Spinal cord (tissue), 10 donors: ENCODE measurements around the gene SUN1. TPM values are rescaled to one million over a fixed set of nuclear protein-coding genes. Genes with fewer than 3 reads are reported as not detected.
"Not testable (repeated sequence)": the region's sequence is repeated elsewhere in the genome, so short reads cannot be mapped to it uniquely, and the experiment has no call there.

Source experiments
- DNase-seq, 6 donors: peaks; one replicate each; pipeline versions ENCODE4 v3.0.0 to v3.0.0-alpha.2; 2013 to 2015; ENCODE audit warnings: low spot score in 6 of 6, low read depth in 4 of 6
- H3K27ac ChIP-seq: one replicate; pipeline ENCODE4 v1.5.1; 2013; ENCODE audit warnings: low read depth, low read length, control low read depth
- H3K27me3 ChIP-seq: one replicate; pipeline ENCODE4 v1.6.1; 2013; ENCODE audit warnings: low read length; ENCODE audit not compliant: control insufficient read depth, insufficient read depth
- H3K36me3 ChIP-seq: one replicate; pipeline ENCODE4 v1.6.1; 2013; ENCODE audit warnings: low read length; ENCODE audit not compliant: control insufficient read depth, insufficient read depth
- H3K4me1 ChIP-seq: one replicate; pipeline ENCODE4 v1.6.1; 2013; ENCODE audit warnings: low read length; ENCODE audit not compliant: control insufficient read depth, insufficient read depth
- H3K4me3 ChIP-seq: one replicate; pipeline ENCODE4 v1.5.1; 2013; ENCODE audit warnings: low read depth, low read length, control low read depth
- H3K9me3 ChIP-seq: one replicate; pipeline ENCODE4 v1.6.1; 2013; ENCODE audit warnings: low read length; ENCODE audit not compliant: control insufficient read depth, insufficient read depth
- WGBS: methylation state at CpG from one replicate; pipeline ENCODE4 v1.1.5; 2013; ENCODE audit warnings: missing lambda C conversion rate; ENCODE audit not compliant: insufficient coverage; 5-methylcytosine and 5-hydroxymethylcytosine counted together
- polyA plus RNA-seq, 2 donors: library from polyadenylated mRNA; unstranded; fragments of 120-200 nt; gene quantifications; one replicate each; pipeline ENCODE4 v1.2.1, GENCODE V29; 2013; ENCODE audit not compliant: insufficient read length in 2 of 2
- total RNA-seq, 2 donors: library from RNA; depleted of rRNA in 1 of 2; stranded (reverse); fragments of 120-200 nt in 1 of 2; fragments of >200 nt in 1 of 2; gene quantifications; one replicate each; pipeline versions ENCODE4 v1.2.3 to v1.2.4, GENCODE V29; 2013 to 2014
- donor health status: healthy.

SUN1 gene
- total and polyA plus RNA-seq, 4 donors: 114 to 185 (median 170) TPM

- Histone ChIP-seq H3K4me1 (peaks cover 50% of the 10 kb centered on the region), H3K9me3 (no peaks in the 10 kb centered on the region), H3K27ac (no peak overlapping the region), H3K4me3 (no peak overlapping the region), H3K36me3 (peaks cover 77% of the 10 kb centered on the region), H3K27me3 (no peaks in the 10 kb centered on the region)
- DNase-seq: no peak
- 91% methylated on average over 11 of the region's 15 CpGs for WGBS
Measured at GRCh38 chr7:921071-921461, 88.8 kb downstream of the SUN1 start.

- Histone ChIP-seq H3K27ac (no peak overlapping the region), H3K36me3 (peaks cover 79% of the 10 kb centered on the region), H3K4me1 (peaks cover 49% of the 10 kb centered on the region), H3K27me3 (no peaks in the 10 kb centered on the region), H3K4me3 (no peak overlapping the region), H3K9me3 (no peaks in the 10 kb centered on the region)
- 82% methylated on average over 35 of the region's 36 CpGs for WGBS
- no peak for DNase-seq
Measured at GRCh38 chr7:921581-922333, 89.5 kb downstream of the SUN1 start.

- Histone ChIP-seq H3K4me1 (peaks cover 50% of the 10 kb centered on the region), H3K4me3 (no peak overlapping the region), H3K27me3 (no peaks in the 10 kb centered on the region), H3K9me3 (no peaks in the 10 kb centered on the region), H3K36me3 (peaks cover 85% of the 10 kb centered on the region), H3K27ac (no peak overlapping the region)
- 68% methylated on average over 20 of the region's 29 CpGs for WGBS
- DNase-seq: no peak
Measured at GRCh38 chr7:922334-923107, 90.2 kb downstream of the SUN1 start.

GRCh38 chr7:923108-924041 is 91.1 kb downstream of the SUN1 start:
- Histone ChIP-seq H3K4me1 (peaks cover 48% of the 10 kb centered on the region), H3K4me3 (no peak overlapping the region), H3K9me3 (no peaks in the 10 kb centered on the region), H3K27me3 (no peaks in the 10 kb centered on the region), H3K36me3 (peaks cover 80% of the 10 kb centered on the region), H3K27ac (no peak overlapping the region)
- no peak for DNase-seq
- 73% methylated on average over 36 of the region's 40 CpGs for WGBS

- Histone ChIP-seq H3K4me1 (peaks cover 48% of the 10 kb centered on the region), H3K36me3 (peaks cover 74% of the 10 kb centered on the region)
- H3K4me3 ChIP-seq, H3K27ac ChIP-seq, H3K9me3 ChIP-seq, DNase-seq, H3K27me3 ChIP-seq: not testable (repeated sequence)
- WGBS: no CpG with 5 or more reads among the region's 25 CpGs
Measured at GRCh38 chr7:924042-924441, 91.8 kb downstream of the SUN1 start.

Other genes starting within 250 kb of the SUN1 start
- 10 to 100 TPM; 10.9 to 22.4 TPM for gene DNAAF5, start 105.8 kb upstream of the SUN1 start, total RNA-seq
- gene DNAAF5, start 105.8 kb upstream of the SUN1 start, polyA plus RNA-seq: 10 to 100 TPM; 22.4 to 23.3 TPM
- 100 to 1,000 TPM in 1 of 2 donors, 10 to 100 TPM in 1; 53.1 to 105 TPM for gene PRKAR1B, start 105.2 kb upstream of the SUN1 start, total RNA-seq
- 100 to 1,000 TPM; 220 to 238 TPM for gene PRKAR1B, start 105.2 kb upstream of the SUN1 start, polyA plus RNA-seq
- 10 to 100 TPM; 17.7 to 23.1 TPM for gene GET4, start 44.1 kb downstream of the SUN1 start, total RNA-seq
- gene GET4, start 44.1 kb downstream of the SUN1 start, polyA plus RNA-seq: 10 to 100 TPM; 43.3 to 54.3 TPM
- 10 to 100 TPM; 30.8 to 65.6 TPM for gene ADAP1, start 122.2 kb downstream of the SUN1 start, total RNA-seq
- gene ADAP1, start 122.2 kb downstream of the SUN1 start, polyA plus RNA-seq: 100 to 1,000 TPM in 1 of 2 donors, 10 to 100 TPM in 1; 92.4 to 116 TPM
- 10 to 100 TPM; 11.7 to 15.3 TPM for gene COX19, start 143.1 kb downstream of the SUN1 start, total RNA-seq
- gene COX19, start 143.1 kb downstream of the SUN1 start, polyA plus RNA-seq: 10 to 100 TPM; 19.0 to 19.6 TPM
- 1 to 10 TPM; 1.4 to 1.8 TPM for gene CYP2W1, start 150.7 kb downstream of the SUN1 start, total RNA-seq
- under 1 TPM; 0.44 to 0.71 TPM for gene CYP2W1, start 150.7 kb downstream of the SUN1 start, polyA plus RNA-seq
- 1 to 10 TPM; 3.9 to 6.4 TPM for gene GPR146, start 212.1 kb downstream of the SUN1 start, total RNA-seq
- 1 to 10 TPM; 3.2 to 4.0 TPM for gene GPR146, start 212.1 kb downstream of the SUN1 start, polyA plus RNA-seq